Superior temporal gyrus (tissue), 1 donor: ENCODE results near the gene MAGEA9.
"Not testable (repeated sequence)": the region's sequence is repeated elsewhere in the genome, so short reads cannot be mapped to it uniquely, and the experiment has no call there.

ENCODE experiments used
- DNase-seq: peaks from one replicate; pipeline ENCODE4 v3.0.0-alpha.2; 2016; ENCODE audit errors: extremely low spot score

The MAGEA9 gene

GRCh38 chrX:149807747-149808458 is 26.2 kb downstream of the MAGEA9 start:
- no peak for DNase-seq

DNA sequence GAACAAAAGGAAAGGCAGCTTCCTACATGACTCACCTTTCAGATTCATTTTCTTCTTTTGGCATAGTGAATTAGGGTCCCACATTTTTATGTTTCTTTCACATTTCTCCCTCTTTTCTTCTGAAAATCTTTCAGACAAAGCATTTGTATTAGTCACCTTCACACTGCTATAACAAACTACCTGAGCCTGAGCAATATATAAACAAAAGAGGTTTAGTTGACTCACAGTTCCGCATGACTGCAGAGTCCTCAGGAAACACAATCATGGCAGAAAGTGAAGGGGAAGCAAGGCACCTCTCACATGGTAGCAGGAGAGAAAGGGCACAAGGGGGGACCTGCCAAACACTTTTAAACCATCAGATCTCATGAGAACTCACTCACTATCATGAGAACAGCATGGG is 36.9 kb downstream of the MAGEA9 start:
- DNase-seq, result no peak

GRCh38 chrX:149819371-149819770 is 37.6 kb downstream of the MAGEA9 start:
- no peak for DNase-seq

- DNase-seq, result no peak
Measured at GRCh38 chrX:149825424-149825823, 43.7 kb downstream of the MAGEA9 start.

DNA sequence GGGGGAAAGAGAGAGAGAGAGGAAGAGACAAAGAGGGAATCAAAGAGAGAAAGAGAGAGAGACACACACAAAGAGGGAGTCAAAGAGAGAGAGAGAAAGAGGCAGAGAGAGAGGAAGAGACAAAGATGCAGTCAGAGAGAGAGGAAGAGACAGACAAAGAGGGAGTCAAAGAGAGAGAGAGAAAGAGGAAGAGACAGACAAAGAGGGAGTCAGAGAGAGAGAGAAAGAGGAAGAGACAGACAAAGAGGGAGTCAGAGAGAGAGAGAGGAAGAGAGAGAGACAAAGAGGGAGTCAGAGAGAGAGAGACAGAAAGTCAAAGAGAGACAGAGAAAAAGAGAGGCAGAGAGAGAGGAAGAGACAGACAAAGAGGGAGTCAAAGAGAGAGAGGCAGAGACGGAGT is 45.5 kb downstream of the MAGEA9 start:
- no peak for DNase-seq

GRCh38 chrX:149829751-149830191 is 48.0 kb downstream of the MAGEA9 start:
- no peak for DNase-seq

DNA sequence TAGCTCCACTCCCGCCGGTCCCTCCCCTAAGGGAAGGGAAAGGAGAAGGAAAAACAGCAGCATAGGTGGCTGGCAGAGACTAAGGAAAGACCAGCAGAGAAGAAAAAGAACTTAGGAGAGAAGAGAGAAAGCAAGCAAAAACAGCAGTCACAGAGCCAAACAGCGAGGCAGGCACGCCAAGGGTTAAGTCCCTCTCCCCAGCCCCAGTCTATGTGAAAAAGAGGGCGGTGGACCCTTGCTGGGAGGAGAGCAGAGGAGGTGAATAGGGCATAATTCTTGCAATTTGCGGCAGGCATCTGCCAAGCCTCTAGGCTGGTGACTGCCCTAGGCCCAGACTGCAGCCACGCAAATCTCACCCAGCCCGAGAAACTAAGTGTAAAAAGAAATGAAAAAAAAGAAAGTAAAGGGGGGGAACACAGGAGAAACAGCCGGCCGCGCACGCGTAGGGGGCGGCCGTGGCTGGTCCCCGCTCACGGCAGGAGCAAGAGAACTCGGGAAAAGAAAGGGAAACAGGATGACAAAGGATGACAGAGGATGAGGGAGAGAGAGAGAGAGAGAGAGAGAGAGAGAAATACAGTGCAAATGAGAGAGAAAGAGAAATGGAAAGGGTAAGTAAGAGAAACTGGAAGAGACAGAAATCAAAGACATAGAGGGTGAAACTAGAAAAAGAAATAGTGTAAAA is 48.6 kb downstream of the MAGEA9 start:
- no peak for DNase-seq

GRCh38 chrX:149831473-149831872 is 49.7 kb downstream of the MAGEA9 start:
- no peak for DNase-seq

DNA sequence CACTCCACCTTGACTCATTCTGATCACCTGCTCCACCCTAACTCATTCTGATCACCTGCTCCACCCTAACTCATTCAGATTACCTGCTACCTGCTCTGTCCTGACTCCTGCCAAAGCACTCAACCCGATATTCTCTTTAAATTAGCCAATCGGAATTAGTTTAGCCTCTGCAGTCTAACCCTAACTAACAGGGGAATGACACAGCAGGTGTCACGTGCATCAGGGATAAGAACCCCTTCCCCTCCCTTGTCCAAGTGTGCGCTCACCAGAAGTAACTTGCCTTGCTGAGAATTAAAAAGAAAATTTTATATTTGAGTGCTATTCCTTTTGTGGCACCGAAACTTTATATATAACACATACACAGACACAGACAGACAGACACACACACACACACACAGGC is 55.0 kb downstream of the MAGEA9 start:
- not testable (repeated sequence) for DNase-seq

GRCh38 chrX:149837167-149837566 is 55.4 kb downstream of the MAGEA9 start:
- DNase-seq, result no peak
